GM21723 (cell line): ENCODE measurements around the gene ERCC6L2.

Experiments used
- ATAC-seq: cut with Tn5 transposase; IDR thresholded peaks from one replicate; pipeline ENCODE4 v1.9.1; 2021; ENCODE audit warnings: mild to moderate bottlenecking, moderate library complexity; ENCODE audit not compliant: unreplicated experiment

ERCC6L2 gene

DNA sequence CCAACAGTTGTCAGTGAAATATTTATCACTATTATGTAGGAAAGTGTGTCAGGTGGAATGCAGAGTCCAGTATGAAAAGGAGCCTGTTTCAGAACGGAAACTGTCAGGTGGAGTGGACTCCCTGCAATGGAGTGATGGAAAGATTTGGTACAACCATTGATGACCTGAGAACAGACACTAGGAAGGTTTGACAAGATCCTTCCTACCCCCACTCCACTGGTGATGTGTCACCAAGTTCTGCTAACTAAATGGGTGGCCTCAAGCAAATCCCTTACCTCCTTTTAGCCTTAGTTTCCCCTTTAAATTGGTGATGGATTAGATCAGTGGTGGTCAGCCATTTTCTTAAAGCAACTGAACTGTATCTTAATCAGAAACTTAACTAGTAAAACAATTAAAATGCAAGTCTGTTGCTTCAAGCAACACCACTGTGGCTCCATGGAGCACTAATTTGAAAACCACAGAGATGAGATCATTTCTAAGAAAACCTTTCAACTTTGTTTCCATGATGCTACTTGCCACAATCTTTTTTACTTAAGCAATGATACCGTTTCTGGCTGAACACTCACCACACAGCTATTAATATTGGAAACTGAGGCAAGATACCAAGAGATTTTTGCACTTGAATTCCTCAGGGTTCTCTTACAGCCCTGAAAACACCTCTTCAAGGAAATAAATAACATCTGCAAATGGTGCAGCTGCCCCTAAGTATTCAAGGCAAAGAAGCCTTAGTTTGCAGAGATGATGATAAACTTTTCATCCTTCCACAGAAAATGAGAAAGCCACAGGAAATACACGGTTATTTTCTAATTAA lies 140.6 kb downstream of the ERCC6L2 start:
- peak; percentile 61 for ATAC-seq
